Fibroblast of villous mesenchyme (primary cell): ENCODE data around the gene CKLF. TPM values are rescaled to one million over a fixed set of nuclear protein-coding genes. Genes with fewer than 3 reads are reported as not detected.
"Not testable (repeated sequence)": the region's sequence is repeated elsewhere in the genome, so short reads cannot be mapped to it uniquely, and the experiment has no call there.

Experiments used
- DNase-seq: peaks from one replicate; pipeline ENCODE4 v3.0.0-alpha.2; 2010; ENCODE audit warnings: low read depth
- H3K4me3 ChIP-seq: 2 replicates; pipeline ENCODE4 v1.5.1; 2011; ENCODE audit warnings: low read depth, mild to moderate bottlenecking, low read length
- CTCF ChIP-seq: IDR thresholded peaks from 2 replicates; pipeline ENCODE4 v1.5.1; 2012; ENCODE audit warnings: low read depth, mild to moderate bottlenecking, low read length; ENCODE audit not compliant: insufficient read depth
- total RNA-seq: library from RNA; depleted of rRNA; stranded (reverse); fragments of >200 nt; gene quantifications from 2 replicates; pipeline ENCODE4 v1.2.3, GENCODE V29; 2012

The CKLF gene
- total RNA-seq, 1 donor = 58.3 TPM

GRCh38 chr16:66509576-66509975 is 42.8 kb upstream of the CKLF start:
- no peak overlapping the region for H3K4me3 ChIP-seq
- no peak for TF ChIP-seq CTCF
- no peak for DNase-seq

GRCh38 chr16:66510298-66510697 is 42.1 kb upstream of the CKLF start:
- no peak for DNase-seq
- no peak for TF ChIP-seq CTCF
- no peak overlapping the region for H3K4me3 ChIP-seq

- no peak for TF ChIP-seq CTCF
- DNase-seq = no peak
- no peak overlapping the region for H3K4me3 ChIP-seq
Measured at GRCh38 chr16:66510711-66511601, 41.4 kb upstream of the CKLF start.

- no peak overlapping the region for H3K4me3 ChIP-seq
- peak; percentile 65 for DNase-seq
- peak; percentile 19 for TF ChIP-seq CTCF
Measured at GRCh38 chr16:66511602-66512271, 40.6 kb upstream of the CKLF start.

GRCh38 chr16:66512272-66513110 is 39.9 kb upstream of the CKLF start:
- H3K4me3 ChIP-seq = no peak overlapping the region
- TF ChIP-seq CTCF = no peak
- peak; percentile 68 for DNase-seq

GRCh38 chr16:66513111-66513723 is 39.2 kb upstream of the CKLF start:
- DNase-seq = no peak

GRCh38 chr16:66514391-66514790 is 38.0 kb upstream of the CKLF start:
- DNase-seq, H3K4me3 ChIP-seq: not testable (repeated sequence)

More at GRCh38 chr16:66513111-66513723, 39.2 kb upstream of the CKLF start:
- H3K4me3 ChIP-seq = no peak overlapping the region
- TF ChIP-seq CTCF = no peak

- not testable (repeated sequence) for H3K4me3 ChIP-seq, DNase-seq
Measured at GRCh38 chr16:66514980-66515595, 37.3 kb upstream of the CKLF start.
